Measurements from ENCODE around the gene RALY.

RALY gene

DNA sequence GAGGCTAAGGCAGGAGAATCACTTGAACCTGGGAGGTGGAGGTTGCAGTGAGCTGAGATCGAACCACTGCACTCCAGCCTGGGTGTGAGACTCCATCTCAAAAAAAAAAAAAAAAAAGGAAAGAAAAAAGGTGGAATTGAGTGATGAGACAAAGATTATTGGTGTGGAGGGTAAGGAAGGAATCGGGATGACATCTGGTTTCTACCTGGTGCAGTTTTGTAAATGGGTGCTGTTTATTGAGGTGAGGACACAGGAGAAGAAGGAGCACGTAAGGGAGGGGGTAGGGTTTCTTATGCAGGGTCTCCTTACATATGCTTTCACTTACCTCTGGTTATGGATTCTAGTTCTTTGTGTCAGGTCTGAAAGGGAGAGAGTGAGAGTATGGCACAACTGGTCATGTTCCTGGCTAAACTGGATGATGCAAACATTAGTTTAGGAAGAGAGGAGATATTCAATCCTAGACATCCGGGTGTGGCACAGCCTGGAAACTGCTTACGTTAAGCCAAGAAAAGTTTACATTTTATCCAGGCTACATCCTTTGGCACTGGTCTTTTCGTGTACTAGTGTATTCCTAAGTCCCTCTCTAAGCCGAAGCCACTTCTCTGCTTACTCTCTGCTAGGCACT lies 5.4 kb downstream of the RALY start:
- Mint-ChIP-seq H3K27ac (no peak overlapping the region), H3K36me3 (peaks cover 29% of the 10 kb centered on the region), H3K4me3 (no peak overlapping the region), H3K9me3 (no peaks in the 10 kb centered on the region), H3K27me3 (no peaks in the 10 kb centered on the region), H3K4me1 (peaks cover 86% of the 10 kb centered on the region)
- no peak for ATAC-seq

DNA sequence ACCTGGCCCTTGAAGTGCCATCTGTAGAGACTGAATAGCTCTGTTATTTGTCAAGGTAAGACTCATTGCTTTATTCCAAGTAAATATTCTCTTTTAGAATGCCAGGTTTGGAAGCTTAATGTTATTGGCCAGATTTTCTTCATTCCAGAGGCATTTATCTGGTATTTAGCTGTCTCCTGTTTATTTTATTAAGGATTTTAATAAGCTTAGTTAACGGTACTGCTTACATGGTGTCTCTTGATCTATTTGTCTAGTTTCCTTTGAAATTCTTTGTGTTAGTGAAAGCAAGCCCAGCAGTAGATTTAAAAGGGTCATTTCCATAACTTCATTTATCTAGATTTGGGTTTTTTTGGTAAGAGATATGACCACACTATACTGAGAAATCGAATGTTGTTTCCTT lies 7.7 kb downstream of the RALY start:
- H3K27ac Mint-ChIP-seq, result no peak overlapping the region
- H3K9me3 Mint-ChIP-seq, result no peaks in the 10 kb centered on the region
- H3K36me3 Mint-ChIP-seq, result peaks cover 29% of the 10 kb centered on the region
- ATAC-seq, result no peak
- no peak overlapping the region for H3K4me3 Mint-ChIP-seq
- no peaks in the 10 kb centered on the region for H3K27me3 Mint-ChIP-seq
- H3K4me1 Mint-ChIP-seq, result peaks cover 94% of the 10 kb centered on the region

GRCh38 chr20:34004227-34004626 lies 10.5 kb downstream of the RALY start:
- no peak overlapping the region for H3K27ac Mint-ChIP-seq
- no peak for ATAC-seq
- H3K27me3 Mint-ChIP-seq, result no peaks in the 10 kb centered on the region
- peaks cover 92% of the 10 kb centered on the region for H3K4me1 Mint-ChIP-seq
- H3K36me3 Mint-ChIP-seq, result peaks cover 26% of the 10 kb centered on the region
- no peaks in the 10 kb centered on the region for H3K9me3 Mint-ChIP-seq
- no peak overlapping the region for H3K4me3 Mint-ChIP-seq

DNA sequence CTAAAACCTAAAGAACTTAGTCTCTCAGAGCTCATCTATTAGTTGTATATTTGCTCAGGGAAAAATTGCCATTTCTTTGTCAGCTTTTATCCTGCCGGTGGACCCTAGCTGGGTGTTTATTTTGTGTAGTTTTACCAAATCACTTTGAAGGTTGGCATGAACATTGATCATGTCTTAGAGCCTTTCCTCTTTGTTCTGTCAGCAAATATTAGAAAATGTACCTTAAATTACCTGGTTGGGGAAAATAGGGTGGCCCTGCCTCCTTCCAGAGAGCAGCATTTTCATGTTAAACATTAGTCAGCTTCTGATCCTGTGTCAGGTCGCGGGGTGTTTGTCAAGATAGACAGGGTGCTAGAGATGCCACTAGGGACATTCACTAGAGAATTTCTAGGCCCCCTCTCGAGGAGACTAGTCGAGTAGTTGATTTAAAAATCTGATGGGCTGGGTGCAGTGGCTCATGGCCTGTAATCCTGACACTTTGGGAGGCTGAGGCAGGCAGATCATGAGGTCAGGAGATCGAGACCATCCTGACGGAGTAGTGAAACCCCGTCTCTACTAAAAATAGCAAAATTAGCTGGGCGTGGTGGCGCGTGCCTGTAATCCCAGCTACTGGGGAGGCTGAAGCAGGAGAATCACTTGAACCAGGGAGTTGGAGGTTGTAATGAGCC lies 11.2 kb downstream of the RALY start:
- H3K27me3 Mint-ChIP-seq, result no peaks in the 10 kb centered on the region
- H3K9me3 Mint-ChIP-seq, result no peaks in the 10 kb centered on the region
- H3K4me3 Mint-ChIP-seq, result no peak overlapping the region
- peaks cover 92% of the 10 kb centered on the region for H3K4me1 Mint-ChIP-seq
- H3K36me3 Mint-ChIP-seq, result peaks cover 23% of the 10 kb centered on the region
- no peak overlapping the region for H3K27ac Mint-ChIP-seq
- no peak for ATAC-seq

DNA sequence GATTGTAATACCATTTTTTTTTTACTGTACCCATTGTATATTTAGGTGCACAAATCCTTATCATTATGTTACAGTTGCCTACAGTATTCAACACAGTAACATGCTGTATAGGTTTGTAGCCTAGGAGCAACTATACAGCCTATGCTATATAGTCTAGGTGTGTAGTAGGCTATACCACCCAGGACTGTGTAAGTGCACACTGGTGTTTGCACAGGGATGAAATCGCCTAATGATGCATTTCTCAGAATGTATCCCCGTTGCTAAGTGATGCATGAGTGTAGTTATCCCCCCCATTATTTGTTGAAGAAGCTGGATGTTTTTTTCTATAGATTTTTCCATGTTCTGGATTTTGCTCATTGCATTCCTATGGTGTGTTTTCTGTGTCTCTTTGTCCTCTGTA lies 12.9 kb downstream of the RALY start:
- ATAC-seq, result no peak
- Mint-ChIP-seq H3K36me3 (peaks cover 18% of the 10 kb centered on the region), H3K4me3 (no peak overlapping the region), H3K27ac (no peak overlapping the region), H3K4me1 (peaks cover 85% of the 10 kb centered on the region), H3K9me3 (no peaks in the 10 kb centered on the region), H3K27me3 (no peaks in the 10 kb centered on the region)

GRCh38 chr20:34008477-34008876 lies 14.8 kb downstream of the RALY start:
- no peak for ATAC-seq
- peaks cover 81% of the 10 kb centered on the region for H3K4me1 Mint-ChIP-seq
- H3K27me3 Mint-ChIP-seq, result no peaks in the 10 kb centered on the region
- H3K4me3 Mint-ChIP-seq, result no peak overlapping the region
- H3K9me3 Mint-ChIP-seq, result no peaks in the 10 kb centered on the region
- H3K36me3 Mint-ChIP-seq, result peaks cover 11% of the 10 kb centered on the region
- peak overlapping the region; percentile 43 for H3K27ac Mint-ChIP-seq

GRCh38 chr20:34010405-34010931 lies 16.8 kb downstream of the RALY start:
- no peak for ATAC-seq
- peaks cover 11% of the 10 kb centered on the region for H3K36me3 Mint-ChIP-seq
- H3K27me3 Mint-ChIP-seq, result no peaks in the 10 kb centered on the region
- H3K4me3 Mint-ChIP-seq, result no peak overlapping the region
- H3K9me3 Mint-ChIP-seq, result no peaks in the 10 kb centered on the region
- peaks cover 78% of the 10 kb centered on the region for H3K4me1 Mint-ChIP-seq
- H3K27ac Mint-ChIP-seq, result no peak overlapping the region

- no peaks in the 10 kb centered on the region for H3K9me3 Mint-ChIP-seq
- H3K4me1 Mint-ChIP-seq, result peaks cover 79% of the 10 kb centered on the region
- no peak for ATAC-seq
- peaks cover 11% of the 10 kb centered on the region for H3K36me3 Mint-ChIP-seq
- no peaks in the 10 kb centered on the region for H3K27me3 Mint-ChIP-seq
- H3K27ac Mint-ChIP-seq, result no peak overlapping the region
- H3K4me3 Mint-ChIP-seq, result no peak overlapping the region
These were observed 17.6 kb downstream of the RALY start for GRCh38 chr20:34011275-34011674.

DNA sequence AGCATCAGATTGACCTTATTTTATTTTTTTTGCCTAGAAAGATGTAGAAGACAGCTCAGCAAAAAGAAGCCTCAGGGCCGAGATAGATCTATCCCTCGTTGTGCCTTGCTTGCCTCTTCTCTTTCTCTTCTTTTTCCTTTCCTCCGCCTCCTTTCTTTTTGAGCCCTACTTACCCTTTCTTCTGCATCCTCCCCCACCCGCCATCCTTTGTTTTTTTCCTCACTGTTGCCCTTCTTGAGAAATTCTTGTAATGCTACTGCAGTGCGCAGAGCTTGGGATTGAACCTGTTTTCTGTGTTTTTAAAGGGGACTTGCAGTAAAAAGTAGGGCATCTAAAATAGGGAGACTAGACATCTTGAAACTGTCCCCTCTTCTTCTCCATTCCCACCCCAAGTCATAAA lies 18.6 kb downstream of the RALY start:
- no peak for ATAC-seq
- Mint-ChIP-seq H3K9me3 (no peaks in the 10 kb centered on the region), H3K27ac (peak overlapping the region; percentile 33), H3K27me3 (no peaks in the 10 kb centered on the region), H3K36me3 (peaks cover 11% of the 10 kb centered on the region), H3K4me1 (peaks cover 79% of the 10 kb centered on the region), H3K4me3 (no peak overlapping the region)

DNA sequence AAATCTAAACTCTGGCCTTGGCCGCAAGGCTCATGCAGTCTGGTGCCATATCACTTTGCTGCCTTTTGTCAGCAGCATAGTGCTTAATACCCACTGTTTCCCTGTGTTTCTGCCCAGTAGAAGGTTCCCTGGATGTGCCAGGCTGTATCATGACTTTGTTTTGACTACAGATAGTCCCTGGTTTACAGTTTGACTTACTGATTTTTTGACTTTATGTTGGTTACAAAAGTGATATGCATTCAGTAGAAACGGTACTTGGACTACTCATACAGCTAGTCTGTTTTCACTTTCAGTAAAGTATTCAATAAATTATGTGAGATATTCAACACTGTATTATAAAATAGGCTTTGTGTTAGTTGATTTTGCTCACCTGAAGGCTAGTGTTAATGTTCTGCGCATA lies 19.0 kb downstream of the RALY start:
- no peak for ATAC-seq
- peaks cover 81% of the 10 kb centered on the region for H3K4me1 Mint-ChIP-seq
- peaks cover 10% of the 10 kb centered on the region for H3K36me3 Mint-ChIP-seq
- no peak overlapping the region for H3K4me3 Mint-ChIP-seq
- H3K27me3 Mint-ChIP-seq, result no peaks in the 10 kb centered on the region
- H3K27ac Mint-ChIP-seq, result peak overlapping the region; percentile 33
- H3K9me3 Mint-ChIP-seq, result no peaks in the 10 kb centered on the region

DNA sequence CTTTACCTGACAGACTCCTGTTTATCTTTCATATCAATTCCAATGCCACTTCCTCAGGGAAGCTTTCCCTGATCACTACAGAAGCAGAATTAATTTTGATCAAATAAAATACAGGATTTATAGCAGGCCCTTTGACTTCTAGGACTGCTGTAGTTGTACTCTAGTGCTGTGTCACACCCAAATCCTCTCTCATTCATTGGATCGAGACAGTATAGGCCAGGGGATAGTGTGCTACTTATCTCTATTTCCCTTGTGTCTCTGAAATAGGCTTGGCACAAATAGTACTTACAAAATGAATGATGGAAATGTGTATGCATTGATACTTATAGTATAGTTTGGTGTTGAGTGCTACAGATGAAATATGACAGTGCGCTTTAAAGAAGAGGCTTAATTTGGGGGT lies 19.8 kb downstream of the RALY start:
- no peak overlapping the region for H3K27ac Mint-ChIP-seq
- peaks cover 5% of the 10 kb centered on the region for H3K36me3 Mint-ChIP-seq
- H3K9me3 Mint-ChIP-seq, result no peaks in the 10 kb centered on the region
- no peak overlapping the region for H3K4me3 Mint-ChIP-seq
- peaks cover 81% of the 10 kb centered on the region for H3K4me1 Mint-ChIP-seq
- no peaks in the 10 kb centered on the region for H3K27me3 Mint-ChIP-seq
- no peak for ATAC-seq

DNA sequence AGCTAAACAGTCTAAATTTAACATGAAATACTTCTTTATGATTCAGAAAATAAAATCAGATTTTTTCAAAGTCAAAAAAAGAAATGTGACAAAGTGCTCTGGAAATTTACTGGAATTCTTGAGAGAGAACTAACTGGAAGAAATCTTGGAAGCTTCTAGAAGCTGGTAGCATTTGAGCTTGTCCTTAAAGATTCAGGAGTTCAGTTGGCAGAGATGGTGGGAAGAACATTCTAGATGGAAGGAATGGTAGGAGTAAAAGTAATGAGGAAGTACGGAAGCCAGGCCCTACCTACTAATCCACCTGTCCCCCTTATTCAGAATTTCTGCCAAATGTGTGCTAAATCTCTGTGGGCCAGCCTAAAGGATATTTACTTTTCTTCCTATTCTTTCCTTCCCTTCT lies 21.2 kb downstream of the RALY start:
- Mint-ChIP-seq H3K4me3 (no peak overlapping the region), H3K27ac (no peak overlapping the region)

GRCh38 chr20:34015401-34016335 lies 22.0 kb downstream of the RALY start:
- Mint-ChIP-seq H3K4me1 (peaks cover 79% of the 10 kb centered on the region), H3K27me3 (no peaks in the 10 kb centered on the region), H3K36me3 (peaks cover 12% of the 10 kb centered on the region), H3K9me3 (no peaks in the 10 kb centered on the region), H3K4me3 (no peak overlapping the region), H3K27ac (no peak overlapping the region)
- ATAC-seq, result no peak

More for the DNA sequence above, 21.2 kb downstream of the RALY start:
- no peaks in the 10 kb centered on the region for H3K27me3 Mint-ChIP-seq
- no peaks in the 10 kb centered on the region for H3K9me3 Mint-ChIP-seq
- H3K36me3 Mint-ChIP-seq, result peaks cover 6% of the 10 kb centered on the region
- peaks cover 78% of the 10 kb centered on the region for H3K4me1 Mint-ChIP-seq
- ATAC-seq, result no peak

DNA sequence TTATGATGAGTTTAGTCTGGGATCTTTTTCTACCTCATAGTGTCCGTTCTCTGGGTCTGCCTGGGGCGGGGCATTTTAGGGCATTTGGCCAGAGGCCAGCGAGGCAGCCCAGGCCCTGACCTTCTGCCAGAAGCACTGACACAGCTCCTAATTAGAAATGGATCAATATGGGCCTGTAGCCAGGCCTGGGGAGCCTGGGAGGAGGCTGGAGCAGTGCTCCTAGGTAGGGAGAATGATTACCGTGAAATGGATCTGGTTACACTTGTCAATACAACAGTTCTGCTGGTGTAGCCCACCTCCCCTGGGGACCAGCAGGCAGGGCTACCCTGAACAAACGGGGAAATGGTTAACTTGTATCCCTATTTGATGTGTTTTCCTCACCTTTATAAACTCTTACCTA lies 23.0 kb downstream of the RALY start:
- H3K27ac Mint-ChIP-seq, result peak overlapping the region; percentile 3
- peaks cover 12% of the 10 kb centered on the region for H3K36me3 Mint-ChIP-seq
- peaks cover 89% of the 10 kb centered on the region for H3K4me1 Mint-ChIP-seq
- no peaks in the 10 kb centered on the region for H3K27me3 Mint-ChIP-seq
- no peak overlapping the region for H3K4me3 Mint-ChIP-seq
- H3K9me3 Mint-ChIP-seq, result no peaks in the 10 kb centered on the region
- no peak for ATAC-seq

GRCh38 chr20:34017610-34018009 lies 23.9 kb downstream of the RALY start:
- peaks cover 6% of the 10 kb centered on the region for H3K36me3 Mint-ChIP-seq
- H3K27me3 Mint-ChIP-seq, result no peaks in the 10 kb centered on the region
- no peak for ATAC-seq
- no peak overlapping the region for H3K4me3 Mint-ChIP-seq
- H3K4me1 Mint-ChIP-seq, result peaks cover 89% of the 10 kb centered on the region
- peak overlapping the region; percentile 3 for H3K27ac Mint-ChIP-seq
- H3K9me3 Mint-ChIP-seq, result no peaks in the 10 kb centered on the region
